LNCAP (cell line): ENCODE results near the gene ANKFY1.

Experiments used
- CTCF ChIP-seq: fragments of 450-650 bp; IDR thresholded peaks from 2 replicates; pipeline ENCODE4 v1.5.1; 2017; ENCODE audit warnings: mild to moderate bottlenecking

Gene ANKFY1

GRCh38 chr17:4172356-4172755 is 91.4 kb downstream of the ANKFY1 start:
- TF ChIP-seq CTCF, result no peak

GRCh38 chr17:4170639-4171280 is 93.0 kb downstream of the ANKFY1 start:
- TF ChIP-seq CTCF, result no peak

DNA sequence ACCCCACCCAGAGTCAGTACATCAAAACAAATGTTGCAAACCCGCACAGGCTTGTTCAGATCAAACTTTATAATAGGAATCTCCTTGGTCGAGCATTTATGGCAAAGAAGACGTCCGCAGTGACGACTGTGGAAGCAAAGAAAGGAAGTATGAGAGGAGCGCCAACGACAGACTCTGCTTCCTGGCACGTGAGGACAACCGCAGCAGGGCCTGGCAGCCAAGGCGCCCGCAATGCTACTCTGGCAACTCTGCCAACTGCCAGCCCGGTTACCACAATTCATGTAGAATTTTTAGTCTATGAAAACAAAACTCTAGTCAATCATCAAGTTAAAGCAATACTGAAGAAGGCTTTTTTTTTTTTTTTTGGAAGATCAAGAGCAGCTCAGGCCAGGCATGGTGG is 96.0 kb downstream of the ANKFY1 start:
- no peak for TF ChIP-seq CTCF

GRCh38 chr17:4166419-4166818 is 97.4 kb downstream of the ANKFY1 start:
- TF ChIP-seq CTCF, result no peak

DNA sequence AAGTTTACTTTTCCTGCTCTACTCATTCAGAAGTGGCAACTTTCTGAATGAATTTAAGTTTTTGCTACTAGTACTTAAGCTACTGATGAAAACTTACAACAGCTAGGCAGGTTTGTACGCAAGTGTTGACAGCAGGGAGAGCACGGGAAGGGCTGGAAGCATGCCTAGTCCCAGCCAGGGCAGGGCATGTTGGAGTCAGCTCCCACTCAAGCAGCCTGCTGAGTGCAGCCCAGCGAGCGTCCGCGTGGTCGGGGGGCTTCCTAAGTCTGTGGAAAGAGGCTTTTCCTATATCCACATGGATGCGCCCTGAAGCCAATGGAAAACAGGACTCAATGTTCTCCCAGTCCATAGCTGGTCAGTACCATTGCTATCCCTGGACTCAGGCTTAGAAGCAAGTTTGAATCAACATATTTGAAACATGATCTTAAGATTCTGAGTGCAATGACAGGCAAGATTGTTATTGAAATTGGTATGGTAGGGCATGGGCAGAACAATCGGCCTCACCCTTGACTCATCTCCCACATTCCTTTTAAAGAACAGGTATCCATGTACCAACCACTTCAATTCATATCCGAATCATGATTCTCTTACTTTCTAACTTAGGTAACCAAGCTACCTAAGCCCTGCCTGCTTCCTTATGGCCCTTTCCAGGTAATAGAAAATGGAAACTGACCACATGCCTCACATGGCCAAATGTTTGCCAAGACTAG is 98.3 kb downstream of the ANKFY1 start:
- no peak for TF ChIP-seq CTCF

DNA sequence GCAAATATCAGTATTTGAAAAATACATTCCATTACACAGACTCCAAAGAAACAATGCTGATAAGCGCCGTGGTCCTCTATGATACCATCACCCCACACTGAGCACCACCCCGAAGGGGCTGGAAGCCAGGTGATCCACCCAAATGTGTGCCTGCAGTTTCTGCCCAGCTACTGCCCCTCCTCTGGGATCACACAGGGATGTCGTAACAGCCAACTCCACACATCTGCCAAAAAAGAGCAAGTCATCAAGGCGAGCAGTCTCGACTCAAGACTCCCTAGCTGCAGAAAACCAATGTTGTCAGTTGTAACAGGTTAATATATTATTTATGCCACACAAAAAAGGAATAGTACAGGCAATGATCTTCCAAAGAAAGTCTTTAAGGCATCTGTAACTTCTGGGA is 99.8 kb downstream of the ANKFY1 start:
- no peak for TF ChIP-seq CTCF

DNA sequence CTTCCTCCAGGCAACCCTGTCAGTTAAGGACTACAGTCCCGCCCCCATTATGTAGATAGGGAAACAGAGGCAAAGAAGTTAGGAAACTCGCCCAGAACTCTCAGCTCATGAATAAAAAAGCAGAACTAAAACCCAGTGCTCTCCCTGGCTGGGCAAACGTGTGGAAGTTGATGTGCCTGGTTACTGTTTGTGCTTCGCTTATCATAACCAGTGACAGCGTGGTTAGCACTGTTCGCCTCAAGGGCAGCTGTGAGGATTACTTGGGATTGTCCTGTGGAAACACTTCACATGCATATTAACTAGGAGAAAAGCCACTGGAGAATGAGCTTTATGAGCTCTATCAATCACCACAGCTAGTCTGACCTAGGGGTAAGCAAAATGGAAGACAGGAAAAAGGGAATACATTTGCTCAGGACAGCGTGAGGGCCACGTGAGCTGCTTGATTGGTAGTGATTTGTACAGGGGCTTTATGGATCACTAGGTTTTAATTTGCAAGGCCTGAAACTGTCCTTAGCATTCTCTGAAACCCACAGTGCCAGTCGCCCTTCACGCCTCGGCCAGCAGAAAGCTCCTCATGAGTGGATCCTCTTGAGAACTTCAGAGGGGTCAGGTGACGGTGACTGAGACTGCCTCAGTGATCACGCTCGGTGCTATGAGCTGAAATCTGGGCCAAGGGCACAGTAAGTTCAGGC is 100.9 kb downstream of the ANKFY1 start:
- TF ChIP-seq CTCF, result no peak
